ENCODE data around the gene AKAP6.

DNA sequence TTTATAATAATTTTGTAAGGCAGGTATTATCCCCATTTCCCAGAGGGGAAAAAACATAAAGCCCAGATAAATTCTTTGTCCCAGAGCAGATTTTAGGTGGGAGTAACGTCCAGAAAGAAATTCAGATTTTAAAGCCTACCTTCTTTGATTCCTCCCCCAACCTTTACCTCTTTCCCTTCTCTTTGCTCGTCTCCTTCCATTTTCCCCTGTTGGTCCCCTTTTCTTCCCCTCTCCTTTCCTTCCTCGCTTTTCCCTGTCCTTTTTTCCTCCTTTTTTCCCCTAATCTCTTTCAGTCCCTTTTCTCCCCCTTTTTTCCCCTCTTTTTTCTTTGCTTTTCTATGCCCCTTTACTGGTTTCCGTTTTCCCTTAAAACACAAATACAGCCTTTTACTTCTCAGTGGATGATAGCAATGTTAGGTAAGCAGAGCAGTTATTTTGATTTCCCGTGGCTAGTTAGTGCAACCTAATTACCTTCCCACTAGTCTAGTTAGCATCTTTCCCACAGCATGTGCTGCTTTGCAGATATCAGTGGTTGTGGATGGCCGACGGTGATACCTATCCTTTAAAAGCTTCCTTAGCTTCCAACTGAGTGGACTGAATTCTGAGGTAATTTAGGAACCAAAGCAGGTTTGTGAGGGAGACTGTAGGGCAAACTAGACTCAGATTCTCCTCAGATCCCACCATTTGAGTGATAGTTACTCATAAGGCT lies 10.9 kb upstream of the AKAP6 start:
- TF ChIP-seq, protein P1, sequence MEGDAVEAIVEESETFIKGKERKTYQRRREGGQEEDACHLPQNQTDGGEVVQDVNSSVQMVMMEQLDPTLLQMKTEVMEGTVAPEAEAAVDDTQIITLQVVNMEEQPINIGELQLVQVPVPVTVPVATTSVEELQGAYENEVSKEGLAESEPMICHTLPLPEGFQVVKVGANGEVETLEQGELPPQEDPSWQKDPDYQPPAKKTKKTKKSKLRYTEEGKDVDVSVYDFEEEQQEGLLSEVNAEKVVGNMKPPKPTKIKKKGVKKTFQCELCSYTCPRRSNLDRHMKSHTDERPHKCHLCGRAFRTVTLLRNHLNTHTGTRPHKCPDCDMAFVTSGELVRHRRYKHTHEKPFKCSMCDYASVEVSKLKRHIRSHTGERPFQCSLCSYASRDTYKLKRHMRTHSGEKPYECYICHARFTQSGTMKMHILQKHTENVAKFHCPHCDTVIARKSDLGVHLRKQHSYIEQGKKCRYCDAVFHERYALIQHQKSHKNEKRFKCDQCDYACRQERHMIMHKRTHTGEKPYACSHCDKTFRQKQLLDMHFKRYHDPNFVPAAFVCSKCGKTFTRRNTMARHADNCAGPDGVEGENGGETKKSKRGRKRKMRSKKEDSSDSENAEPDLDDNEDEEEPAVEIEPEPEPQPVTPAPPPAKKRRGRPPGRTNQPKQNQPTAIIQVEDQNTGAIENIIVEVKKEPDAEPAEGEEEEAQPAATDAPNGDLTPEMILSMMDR (IDR thresholded peaks at IDR 0.05) = no peak
- no peak for TF ChIP-seq POLR2A (IDR thresholded peaks at IDR 0.05)

All from right lobe of liver (tissue), 4 donors.